Measurements from ENCODE around the gene SERPINB1.

Gene SERPINB1

GRCh38 chr6:2844008-2844407, 2.3 kb upstream of the SERPINB1 start:
- DNase-seq, result no peak

DNA sequence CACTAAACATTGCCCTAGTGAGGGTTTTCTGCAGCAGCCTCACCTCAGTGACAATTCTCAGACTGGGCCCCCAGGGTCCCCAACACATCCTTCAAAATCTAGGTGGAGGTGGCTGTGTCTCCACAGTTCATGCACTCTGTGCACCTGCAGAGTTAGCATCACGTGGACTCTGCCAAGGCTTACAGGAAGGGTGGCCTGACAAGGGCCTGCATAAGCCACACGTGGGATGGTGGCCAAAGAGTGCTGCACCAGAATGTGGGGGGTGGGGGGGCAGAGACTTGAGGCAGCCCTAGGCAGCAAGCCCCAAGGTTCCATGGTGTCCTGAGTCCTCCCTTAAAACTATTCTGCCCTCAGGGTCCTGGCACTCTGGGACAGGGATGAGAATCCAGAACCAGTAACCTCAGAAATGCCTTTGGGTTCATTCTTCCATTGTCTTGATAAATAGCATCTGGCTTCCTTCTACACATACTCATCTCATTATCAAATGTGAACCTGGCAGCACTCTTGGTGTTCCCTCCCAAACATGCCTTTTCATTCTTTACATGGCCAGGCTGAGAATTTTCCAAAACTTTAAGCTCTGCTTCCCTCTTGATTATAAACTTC, 1.6 kb upstream of the SERPINB1 start:
- no peak for DNase-seq

- DNase-seq, result no peak
Observed at GRCh38 chr6:2842139-2842552, 483 bp upstream of the SERPINB1 start.

GRCh38 chr6:2840749-2841061, 958 bp downstream of the SERPINB1 start:
- DNase-seq, result no peak

GRCh38 chr6:2839982-2840748, 1.5 kb downstream of the SERPINB1 start:
- DNase-seq, result no peak

DNA sequence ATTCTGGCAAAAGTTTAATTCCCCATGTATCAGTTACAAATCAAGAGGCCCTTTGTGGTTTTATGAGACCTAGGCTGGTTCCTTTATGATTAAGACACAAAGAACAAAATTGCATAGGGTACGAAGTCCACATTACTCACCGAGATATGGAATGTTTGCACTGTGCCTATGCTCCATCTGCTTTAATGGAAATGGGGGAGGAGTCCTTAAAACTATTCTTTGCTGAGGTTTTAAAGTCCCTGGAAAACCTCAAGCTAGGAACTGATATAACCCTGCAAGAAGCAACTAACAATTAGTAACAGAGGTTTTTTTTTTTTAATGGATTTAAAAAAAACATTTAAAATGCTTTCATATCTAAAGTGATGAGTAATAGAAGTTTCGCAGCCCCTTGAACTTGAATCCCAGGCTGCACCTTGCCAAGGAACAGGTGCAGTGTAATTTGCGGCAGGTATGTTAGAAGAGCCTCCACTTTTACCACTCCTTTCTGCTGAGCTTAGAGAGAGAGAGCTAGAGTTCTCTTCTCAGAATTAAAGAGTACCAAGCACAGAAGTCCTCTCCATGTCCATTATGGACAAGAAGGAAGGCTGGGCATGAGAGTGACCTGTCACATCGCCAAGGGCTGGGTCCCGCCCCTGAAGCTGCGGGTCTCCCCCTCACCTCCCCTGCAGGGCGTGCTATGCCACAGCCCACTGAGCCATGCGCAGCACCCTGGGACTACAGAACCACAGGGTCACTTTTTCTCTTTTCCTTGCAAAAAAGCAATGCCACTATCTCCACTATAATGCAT, 2.3 kb downstream of the SERPINB1 start:
- DNase-seq, result no peak

DNA sequence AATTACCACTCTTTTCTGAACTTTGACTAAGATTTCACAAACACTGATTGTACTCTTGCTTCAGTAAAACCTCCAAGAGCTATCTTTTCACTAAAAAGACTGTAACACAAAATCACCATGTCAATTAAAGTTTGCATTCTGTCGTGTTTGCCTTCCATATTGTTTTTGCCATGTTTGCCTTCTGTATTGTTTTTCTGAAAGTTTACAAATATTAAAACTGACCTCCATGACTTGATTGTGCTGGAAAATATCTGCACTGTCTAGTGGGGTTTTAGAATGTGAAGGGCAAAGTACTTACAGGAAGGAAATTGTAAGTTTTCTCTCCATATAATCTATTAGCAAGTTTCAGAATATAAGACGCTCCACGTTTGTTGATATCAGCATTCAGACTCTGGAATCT, 3.4 kb downstream of the SERPINB1 start:
- no peak for DNase-seq

- no peak for DNase-seq
Observed at GRCh38 chr6:2834262-2834661, 7.4 kb downstream of the SERPINB1 start.

DNA sequence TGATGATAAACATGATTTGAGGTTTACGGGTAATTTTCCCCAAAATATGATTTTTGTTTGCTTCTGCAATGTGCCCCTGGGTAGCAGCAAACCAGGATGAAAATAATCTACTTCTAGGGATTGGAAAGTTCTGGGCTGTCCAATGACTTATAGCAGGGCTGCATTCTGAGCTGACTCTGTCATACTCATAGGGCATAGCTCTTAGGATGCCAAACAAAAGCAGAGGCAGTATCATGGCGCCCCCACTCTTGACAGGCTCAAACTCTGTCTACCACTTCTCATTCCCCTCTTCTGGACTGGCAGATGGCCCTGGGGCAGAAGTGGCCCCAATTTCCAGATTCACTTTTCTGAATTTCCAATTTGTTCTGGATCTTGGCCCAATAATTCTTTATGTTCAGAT, 10.3 kb downstream of the SERPINB1 start:
- DNase-seq, result no peak

GRCh38 chr6:2830183-2830582, 11.5 kb downstream of the SERPINB1 start:
- no peak for DNase-seq

DNA sequence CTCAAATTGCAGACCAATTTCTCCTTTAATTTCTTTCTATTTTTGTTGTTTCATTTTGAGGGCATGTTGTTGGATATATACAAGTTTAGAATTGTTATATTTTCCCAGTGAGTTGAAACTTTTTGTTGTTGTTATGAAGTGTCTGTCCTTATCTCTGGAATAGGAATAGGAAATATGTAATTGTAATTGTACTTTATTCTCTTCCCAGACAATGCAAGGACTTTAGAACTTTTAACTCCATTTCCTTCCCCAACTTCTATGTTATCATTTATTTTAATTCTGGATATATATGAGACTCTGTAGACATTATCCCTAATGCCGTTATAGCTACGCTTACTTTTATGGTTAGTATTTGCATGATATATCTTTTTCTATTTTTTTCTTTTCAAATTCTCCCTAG, 12.4 kb downstream of the SERPINB1 start:
- no peak for DNase-seq

GRCh38 chr6:2828629-2829028, 13.0 kb downstream of the SERPINB1 start:
- no peak for DNase-seq

DNA sequence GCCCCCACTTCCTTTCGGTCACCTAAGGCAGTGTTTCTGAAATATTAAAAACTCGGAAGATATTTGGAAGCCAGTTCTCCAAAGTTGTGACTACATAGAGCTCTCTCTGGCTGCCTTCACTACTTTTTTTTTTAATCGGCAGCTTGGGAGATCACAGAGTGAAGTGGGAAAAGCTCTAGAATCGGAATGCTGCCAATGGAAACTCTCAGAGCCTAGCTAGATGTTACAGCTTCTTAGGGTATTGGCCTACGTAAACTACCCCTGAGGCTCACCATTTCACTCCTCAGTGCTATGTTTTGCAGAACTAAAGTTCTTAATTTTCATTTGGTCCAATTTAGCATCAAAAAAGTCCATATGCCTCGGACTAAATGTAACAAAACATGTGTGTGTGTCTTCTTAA, 14.5 kb downstream of the SERPINB1 start:
- DNase-seq, result no peak

GRCh38 chr6:2826131-2826530, 15.5 kb downstream of the SERPINB1 start:
- no peak for DNase-seq

DNA sequence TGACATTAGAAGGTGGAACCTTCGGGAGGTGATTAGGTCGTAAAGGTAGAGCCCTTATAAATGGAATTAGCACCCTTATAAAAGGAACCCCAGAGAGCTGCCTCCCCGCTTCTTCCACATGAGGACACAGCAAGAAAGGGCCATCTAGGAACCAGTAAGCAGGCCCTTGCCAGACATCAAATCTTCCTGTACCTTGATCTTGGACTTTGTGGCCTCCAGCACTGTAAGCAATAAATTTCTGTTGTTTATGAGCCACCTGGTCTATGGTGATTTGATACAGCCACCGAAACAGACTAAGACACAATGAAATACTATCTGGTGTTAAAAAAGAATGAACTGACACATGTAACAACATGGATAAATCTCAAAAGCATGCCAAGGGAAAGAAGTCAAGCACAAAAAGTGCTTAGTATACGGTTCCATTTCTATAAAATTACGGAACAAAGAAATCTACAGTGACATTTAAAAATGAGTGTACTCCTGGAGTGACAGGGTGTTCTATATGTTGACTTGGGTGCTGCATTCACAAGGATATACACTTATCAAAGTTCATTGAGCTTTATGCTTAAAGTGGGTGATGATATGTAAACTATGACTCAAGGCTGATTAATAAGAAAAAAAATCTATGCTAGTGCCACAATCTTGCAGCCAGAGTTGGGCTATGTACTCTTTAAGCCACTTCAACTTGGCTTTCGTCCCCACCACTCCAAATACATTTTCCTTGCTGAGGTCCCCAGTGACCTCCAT, 18.4 kb downstream of the SERPINB1 start:
- no peak for DNase-seq

DNA sequence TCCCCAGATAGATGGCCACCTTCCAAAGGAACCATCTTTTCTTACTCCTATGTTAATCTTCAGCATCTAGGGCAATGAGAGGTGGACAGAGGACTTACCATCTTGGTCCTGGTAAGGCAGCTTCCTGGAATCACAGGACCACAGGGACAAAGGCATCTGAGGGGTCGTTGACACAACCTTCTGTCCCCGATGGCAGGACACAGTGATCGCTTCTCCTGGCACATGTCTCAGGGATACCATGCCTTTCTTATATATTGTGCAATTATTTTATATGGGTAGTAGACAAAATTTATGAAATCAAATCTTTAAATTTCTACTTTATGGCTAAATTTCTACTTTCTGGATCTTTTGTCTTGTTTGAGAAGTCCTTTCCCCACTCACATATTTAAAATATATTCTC, 20.1 kb downstream of the SERPINB1 start:
- no peak for DNase-seq

GRCh38 chr6:2820415-2820814, 21.2 kb downstream of the SERPINB1 start:
- no peak for DNase-seq

- no peak for DNase-seq
Observed at GRCh38 chr6:2819978-2820377, 21.7 kb downstream of the SERPINB1 start.

DNA sequence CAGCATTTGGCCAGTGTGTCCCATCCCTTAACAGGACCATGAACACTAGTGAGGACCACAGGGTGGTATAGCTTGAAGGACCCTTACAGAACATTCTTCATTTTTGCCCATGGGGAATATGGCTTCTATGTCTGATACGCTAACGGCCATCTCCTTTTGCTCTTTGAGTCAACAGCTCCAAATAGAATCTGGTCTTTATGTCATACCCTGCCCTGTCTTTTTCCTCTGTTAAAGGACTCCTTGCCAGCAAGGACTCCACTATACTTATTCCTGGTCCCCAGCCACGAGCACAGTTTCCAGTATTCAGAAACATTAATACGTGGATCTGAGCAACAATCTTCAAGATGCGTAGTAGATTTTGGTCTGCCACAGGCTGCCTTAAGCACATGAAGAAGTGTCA, 22.5 kb downstream of the SERPINB1 start:
- no peak for DNase-seq

GRCh38 chr6:2818593-2818992, 23.1 kb downstream of the SERPINB1 start:
- no peak for DNase-seq

GRCh38 chr6:2817903-2818443, 23.7 kb downstream of the SERPINB1 start:
- DNase-seq, result no peak

GRCh38 chr6:2816158-2816557, 25.5 kb downstream of the SERPINB1 start:
- DNase-seq, result no peak

GRCh38 chr6:2812695-2813094, 29.0 kb downstream of the SERPINB1 start:
- DNase-seq, result no peak
